Stimulated activated CD8-positive, alpha-beta memory T cell treated with anti-CD3 and anti-CD28 coated beads, Interleukin-7, amount 100 ng/mL, for 4 hours (primary cell): ENCODE measurements around the gene SFI1.
A peak's percentile ranks its signal among the peaks of the same experiment; 100 is the strongest.
"Not testable (repeated sequence)": the region's sequence is repeated elsewhere in the genome, so short reads cannot be mapped to it uniquely, and the experiment has no call there.

Experiments used
- DNase-seq, 2 donors: peaks; one replicate each; pipeline ENCODE4 v3.0.0-alpha.2; 2020; ENCODE audit warnings: low read depth in 2 of 2

SFI1 gene, protein sequence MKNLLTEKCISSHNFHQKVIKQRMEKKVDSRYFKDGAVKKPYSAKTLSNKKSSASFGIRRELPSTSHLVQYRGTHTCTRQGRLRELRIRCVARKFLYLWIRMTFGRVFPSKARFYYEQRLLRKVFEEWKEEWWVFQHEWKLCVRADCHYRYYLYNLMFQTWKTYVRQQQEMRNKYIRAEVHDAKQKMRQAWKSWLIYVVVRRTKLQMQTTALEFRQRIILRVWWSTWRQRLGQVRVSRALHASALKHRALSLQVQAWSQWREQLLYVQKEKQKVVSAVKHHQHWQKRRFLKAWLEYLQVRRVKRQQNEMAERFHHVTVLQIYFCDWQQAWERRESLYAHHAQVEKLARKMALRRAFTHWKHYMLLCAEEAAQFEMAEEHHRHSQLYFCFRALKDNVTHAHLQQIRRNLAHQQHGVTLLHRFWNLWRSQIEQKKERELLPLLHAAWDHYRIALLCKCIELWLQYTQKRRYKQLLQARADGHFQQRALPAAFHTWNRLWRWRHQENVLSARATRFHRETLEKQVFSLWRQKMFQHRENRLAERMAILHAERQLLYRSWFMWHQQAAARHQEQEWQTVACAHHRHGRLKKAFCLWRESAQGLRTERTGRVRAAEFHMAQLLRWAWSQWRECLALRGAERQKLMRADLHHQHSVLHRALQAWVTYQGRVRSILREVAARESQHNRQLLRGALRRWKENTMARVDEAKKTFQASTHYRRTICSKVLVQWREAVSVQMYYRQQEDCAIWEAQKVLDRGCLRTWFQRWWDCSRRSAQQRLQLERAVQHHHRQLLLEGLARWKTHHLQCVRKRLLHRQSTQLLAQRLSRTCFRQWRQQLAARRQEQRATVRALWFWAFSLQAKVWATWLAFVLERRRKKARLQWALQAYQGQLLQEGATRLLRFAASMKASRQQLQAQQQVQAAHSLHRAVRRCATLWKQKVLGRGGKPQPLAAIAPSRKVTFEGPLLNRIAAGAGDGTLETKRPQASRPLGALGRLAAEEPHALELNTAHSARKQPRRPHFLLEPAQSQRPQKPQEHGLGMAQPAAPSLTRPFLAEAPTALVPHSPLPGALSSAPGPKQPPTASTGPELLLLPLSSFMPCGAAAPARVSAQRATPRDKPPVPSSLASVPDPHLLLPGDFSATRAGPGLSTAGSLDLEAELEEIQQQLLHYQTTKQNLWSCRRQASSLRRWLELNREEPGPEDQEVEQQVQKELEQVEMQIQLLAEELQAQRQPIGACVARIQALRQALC

DNA sequence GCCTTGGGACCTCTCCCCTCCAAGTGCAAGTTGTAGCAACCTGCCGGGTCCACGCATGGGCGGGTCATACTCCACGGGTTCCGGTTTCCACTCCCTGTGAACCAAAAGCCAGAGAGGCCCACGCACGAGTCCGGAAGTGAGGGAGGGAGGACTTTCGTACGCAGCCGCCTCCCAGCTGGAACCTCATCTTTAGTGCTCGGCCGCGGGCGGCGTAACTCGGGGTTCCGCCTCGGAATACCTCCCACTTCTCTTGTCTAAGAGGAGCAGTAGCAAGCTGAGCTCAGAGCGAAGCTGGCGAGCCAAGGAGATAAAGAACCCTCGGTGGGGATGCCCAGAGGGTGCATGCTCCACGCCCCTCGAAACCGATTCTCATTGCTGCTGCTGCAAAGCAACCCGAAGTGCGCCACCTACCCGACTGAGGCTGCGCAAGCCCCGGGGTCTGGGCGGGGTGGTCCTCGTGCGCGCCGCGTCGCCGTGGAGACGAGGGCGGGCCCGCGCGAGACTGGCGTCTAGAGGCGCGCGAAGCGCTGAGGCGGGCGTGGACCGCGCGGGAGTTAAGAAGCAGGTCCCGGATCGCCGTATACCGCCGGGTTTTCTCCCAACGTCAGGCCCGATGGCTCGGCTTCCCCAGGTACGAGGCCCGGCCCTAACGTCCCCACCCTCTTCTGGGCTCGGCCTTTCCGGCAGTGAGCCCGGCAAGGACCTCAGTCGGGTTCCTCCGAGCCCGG, at the start of gene SFI1:
TSS of gene SFI1 (plus strand) at position 530 of the 728 bp plus-strand sequence. CDS start 11,749 bp downstream, outside the sequence.
- DNase-seq, result peak; percentile 92 to 95

DNA sequence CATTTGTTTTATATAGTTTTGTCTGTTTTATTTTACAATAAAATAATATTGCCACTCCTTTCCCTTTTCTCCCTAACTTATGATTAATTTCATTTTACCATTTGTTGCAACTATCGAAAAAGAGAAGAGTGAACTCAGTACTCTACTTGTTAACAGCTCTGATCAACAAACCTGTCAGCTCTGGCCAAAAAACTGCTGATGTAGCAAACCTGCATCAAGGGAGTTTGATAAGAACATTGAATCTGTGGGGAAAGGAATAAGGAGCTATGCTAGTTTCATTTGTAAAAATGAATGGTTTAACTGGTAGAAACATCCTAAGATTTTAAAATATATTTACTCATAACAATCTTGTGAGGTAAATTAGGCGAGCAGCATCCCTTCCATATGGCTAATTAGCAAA, 49.6 kb upstream of the SFI1 start:
- DNase-seq, result no peak

DNA sequence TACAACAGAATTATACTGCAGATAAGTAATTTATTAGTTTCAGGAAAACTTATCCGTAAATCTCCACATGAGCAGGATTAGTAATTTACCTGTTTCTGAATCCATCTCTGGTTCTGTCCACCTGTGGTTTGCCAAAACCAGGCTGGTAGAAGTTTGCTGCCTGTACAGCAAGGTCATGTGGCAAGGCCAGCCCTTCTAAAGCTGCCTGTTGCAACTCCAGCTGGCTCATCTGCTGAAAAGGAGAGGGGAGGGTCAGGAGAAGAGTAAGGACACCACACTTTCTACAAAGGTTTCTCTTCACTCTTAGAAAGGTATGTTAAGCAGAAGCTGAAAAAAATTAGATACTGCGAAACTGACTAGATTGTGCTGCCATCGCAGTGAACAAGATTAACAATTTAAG, 49.0 kb upstream of the SFI1 start:
- DNase-seq, result no peak

DNA sequence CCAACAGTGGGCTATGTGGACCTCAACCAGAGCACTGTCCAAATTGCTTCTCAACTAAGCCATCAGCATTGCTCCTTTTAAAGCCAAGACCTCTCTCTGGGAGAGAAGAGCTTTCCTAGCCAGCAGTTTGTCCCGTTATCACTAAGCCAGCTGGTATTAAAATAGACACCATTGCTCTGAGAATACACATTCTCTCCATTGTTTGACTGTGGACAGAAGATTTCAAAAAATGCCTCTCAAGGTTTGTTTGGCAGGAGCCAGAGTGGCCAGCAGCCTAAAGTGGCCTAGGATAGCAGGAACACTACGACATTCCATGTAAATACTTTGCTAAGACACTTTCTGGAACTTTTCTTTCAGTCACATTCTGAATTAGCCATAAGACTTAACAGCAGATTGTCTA, 48.0 kb upstream of the SFI1 start:
- DNase-seq, result no peak

DNA sequence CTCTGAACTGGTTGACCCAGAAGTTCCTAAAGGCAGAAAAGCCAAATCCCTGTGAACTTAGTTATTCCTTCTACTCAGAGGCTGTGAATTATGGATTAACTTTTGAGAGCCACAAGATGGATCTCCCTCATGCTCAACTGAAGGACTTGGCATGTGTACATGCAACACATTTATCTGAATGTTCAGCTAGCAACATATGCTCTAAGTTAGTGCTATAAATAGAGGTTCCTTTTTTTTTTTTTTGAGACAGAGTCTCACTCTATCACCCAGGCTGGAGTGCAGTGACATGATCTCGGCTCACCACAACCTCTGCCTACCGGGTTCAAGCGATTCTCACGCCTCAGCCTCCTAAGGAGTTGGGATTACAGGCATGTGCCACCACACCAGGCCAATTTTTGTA, 46.8 kb upstream of the SFI1 start:
- no peak for DNase-seq

DNA sequence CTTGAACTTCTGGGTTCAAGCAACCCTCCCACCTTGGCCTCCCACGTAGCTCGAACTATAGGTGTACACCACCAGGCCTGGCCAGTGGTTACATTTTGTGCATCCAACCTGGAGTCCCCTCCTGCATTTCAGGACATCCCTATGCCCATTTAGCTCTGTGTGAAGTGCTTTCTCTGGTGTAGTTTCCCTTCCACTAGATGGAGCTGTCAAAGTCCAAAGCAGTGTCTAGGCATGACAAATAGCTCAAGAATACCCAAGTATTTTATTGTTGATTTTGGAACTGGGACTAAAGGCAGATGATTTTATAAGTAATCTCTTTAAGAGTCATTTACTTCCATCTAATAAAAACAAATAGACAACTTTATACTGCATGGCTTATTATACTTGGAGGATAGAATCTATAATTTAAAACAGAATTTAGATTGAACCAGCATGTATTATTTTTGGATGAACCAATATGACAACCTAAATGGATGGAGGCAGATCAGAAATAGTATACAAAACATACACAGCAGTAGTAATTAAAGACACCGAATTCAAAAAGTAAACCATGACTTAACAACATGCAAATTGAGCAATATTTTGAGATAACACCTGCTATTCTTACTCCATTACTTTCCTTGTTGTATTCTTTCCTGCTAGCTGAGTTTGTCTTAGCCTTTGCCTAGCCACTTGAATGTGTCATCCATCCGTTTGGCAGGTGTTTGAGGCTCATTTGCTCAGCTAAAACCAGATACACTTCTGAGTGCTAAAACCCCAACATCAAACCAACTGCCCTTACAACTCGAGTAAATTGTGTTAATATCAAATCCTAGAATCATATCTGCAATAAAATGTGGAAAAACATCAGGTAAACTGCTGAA, 44.4 kb upstream of the SFI1 start:
- DNase-seq, result no peak

DNA sequence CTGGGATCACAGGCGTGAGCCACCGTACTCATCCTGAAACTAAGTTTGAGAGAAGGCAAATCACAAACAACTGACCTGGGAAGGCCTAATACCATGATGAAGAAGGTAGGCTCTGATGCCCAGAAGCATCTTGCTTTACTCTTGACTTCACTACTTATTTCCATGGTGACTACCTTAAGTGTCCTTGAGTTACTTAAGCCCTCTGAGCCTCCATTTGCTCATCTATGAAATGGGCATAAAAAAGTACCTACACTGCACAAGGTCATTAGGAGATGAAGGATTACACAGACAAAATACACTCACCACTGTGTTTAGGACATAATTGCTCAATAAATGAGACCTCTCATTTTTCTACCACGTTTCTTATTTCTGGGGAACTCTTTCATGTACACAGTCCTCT, 34.6 kb upstream of the SFI1 start:
- no peak for DNase-seq

DNA sequence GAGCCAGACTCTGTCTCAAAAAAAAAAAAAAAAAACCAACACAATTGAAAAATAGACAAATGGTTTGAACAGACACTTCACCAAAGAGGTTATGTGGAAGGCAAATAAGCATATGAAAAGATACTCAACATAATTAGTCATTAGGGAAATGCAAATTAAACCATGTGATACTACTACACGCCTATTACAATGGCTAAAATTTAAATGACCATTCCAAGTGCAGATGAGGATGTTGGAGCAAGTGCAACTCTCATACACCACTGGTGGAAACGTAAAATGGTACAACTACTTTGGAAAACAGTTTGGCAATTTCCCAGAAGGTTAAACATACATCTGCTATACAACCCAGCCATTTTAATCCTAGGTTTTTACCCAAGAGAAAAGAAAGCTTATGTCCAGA, 31.0 kb upstream of the SFI1 start:
- DNase-seq, result no peak

DNA sequence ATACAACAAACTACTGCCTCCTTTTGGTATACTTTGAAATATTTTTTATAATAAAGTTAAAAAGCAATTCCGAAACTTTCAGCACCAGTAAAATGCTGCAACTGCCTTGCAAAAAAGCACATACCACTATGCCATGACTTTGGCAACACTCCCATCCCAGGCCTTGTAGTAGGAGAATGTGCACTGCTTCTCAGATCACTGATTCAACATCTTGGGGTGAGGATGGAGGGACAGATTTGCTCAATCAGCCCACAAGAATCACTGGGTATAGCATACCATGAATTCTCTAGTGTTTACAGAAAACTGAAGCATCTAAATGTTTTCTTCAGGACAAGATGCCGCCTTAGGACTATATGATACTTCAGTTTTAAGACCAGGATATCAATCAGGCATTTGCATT, 21.6 kb upstream of the SFI1 start:
- no peak for DNase-seq

DNA sequence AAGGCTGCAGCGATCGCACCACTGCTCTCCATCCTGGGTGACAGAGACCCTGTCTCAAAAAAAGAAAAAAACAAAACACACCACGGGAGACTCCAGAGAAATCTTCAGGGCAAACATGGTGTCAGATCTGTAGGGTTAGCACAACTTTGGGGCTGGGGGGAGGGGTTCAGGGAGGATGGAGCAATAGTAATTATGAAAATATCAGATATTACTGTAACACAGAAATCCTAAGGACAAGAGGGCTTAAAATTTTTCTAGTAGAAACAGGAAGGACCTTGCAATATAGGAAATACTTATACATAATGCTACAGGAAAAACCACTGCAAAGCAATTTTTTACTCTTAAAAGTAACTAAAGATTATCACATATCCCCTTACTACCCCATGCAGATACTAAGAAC, 20.5 kb upstream of the SFI1 start:
- no peak for DNase-seq

DNA sequence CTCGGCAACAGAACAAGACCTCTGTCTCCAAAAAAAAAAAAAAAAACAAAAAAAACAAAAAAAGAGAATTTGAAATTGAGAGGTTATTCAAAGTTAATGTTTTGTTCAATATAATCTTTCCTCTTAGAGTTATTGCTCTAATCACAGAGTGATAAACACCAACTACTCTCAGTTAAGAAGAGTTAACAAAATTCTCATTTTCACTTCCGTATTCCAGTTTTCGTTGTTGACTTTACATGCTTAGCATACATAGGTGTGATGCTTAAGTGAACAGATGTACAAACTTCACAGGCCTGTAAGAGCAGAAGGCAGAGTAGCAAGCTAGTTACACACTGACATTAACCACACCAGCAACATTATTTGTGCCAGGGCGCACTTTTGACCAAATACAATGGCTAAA, 19.0 kb upstream of the SFI1 start:
- DNase-seq, result no peak

DNA sequence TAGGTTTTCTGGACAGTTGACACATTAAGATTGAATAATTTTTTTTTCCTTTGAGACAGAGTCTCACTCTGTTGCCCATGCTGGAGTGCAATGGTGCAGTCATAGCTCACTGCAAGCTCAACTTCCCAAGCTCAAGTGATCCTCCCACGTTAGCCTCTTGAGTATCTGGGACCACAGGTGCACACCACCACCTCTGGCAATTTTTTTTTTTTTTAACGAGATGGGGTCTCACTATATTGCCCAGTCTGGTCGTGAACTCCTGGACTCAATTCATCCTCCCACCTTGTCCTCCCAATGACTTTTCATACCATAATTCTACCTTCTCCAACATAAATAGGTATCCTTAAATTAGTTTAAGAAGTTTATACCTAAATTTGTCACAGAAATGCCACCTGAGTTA, 15.2 kb upstream of the SFI1 start:
- DNase-seq, result no peak

DNA sequence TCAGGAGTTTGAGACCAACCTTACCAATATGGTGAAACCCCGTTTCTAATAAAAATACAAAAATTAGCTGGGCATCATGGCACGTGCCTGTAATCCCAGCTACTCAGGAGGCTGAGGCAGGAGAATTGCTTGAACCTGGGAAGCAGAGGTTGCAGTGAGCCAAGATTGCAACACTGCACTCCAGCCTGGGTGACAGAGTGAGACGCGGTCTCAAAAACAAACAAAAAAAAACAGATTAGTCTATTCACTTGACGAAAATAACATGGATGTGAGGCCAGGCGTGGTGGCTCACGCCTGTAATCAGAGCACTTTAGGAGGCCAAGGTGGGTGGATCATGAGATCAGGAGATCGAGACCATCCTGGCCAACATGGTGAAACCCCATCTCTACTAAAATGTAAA, 13.9 kb upstream of the SFI1 start:
- DNase-seq, result not testable (repeated sequence)

DNA sequence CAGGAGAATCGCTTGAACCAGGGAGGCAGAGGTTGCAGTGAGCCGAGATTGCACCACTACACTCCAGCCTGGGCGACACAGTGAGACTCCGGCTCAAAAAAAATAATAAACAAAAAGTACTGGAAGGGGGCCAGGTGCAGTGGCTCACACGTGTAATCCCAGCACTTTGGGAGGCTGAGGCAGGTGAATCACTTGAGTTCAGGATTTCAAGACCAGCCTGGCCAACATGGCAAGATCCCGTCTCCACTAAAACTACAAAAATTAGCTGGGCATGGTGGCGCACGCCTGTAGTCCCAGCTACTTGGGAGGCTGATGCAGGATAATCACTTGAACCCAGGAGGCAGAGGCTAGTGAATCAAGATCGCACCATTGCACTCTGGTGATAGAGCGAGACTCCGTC, 10.0 kb upstream of the SFI1 start:
- DNase-seq, result not testable (repeated sequence)

DNA sequence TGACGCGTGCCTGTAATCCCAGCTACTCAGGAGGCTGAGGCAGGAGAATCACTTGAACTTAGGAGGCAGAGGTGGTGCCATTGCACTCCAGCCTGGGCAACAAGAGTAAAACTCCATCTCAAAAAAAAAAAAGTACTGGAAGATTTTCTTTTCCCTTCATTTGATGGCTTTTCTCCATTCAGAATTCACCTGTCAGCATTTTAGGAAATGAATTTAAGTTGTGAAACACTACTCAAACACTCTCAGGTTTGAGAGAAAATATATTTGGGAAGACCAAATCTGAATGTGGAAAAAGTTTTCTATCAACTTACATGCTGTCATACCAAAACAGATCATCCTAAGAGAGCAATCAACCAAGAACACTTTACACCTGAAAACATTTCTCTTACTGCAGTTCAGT, 9.4 kb upstream of the SFI1 start:
- no peak for DNase-seq

DNA sequence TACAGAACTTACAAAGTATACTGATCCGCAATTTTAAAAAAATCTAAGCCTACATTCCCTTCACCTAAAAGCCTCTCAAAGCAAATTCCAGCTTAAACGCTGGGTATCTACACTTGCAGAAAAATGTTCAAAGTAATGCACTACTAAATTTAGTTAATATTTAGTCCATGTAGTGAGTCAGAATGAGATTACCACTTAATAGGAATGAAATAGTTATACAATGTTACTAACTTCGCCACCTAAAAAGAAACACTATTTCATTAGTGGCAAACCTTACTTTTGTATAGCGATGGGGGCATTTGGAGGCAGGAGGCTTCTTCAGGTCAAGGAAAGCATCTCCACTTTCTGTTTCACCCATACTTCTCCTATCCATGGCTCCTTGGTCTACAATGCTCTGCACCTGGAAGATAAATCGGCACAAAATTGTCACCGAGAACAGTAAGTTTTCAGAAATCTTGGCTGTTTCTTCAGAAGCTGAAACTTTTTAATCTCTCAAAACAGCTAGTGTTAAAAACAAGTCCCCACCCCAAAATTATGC, 7.9 kb upstream of the SFI1 start:
- DNase-seq, result no peak

DNA sequence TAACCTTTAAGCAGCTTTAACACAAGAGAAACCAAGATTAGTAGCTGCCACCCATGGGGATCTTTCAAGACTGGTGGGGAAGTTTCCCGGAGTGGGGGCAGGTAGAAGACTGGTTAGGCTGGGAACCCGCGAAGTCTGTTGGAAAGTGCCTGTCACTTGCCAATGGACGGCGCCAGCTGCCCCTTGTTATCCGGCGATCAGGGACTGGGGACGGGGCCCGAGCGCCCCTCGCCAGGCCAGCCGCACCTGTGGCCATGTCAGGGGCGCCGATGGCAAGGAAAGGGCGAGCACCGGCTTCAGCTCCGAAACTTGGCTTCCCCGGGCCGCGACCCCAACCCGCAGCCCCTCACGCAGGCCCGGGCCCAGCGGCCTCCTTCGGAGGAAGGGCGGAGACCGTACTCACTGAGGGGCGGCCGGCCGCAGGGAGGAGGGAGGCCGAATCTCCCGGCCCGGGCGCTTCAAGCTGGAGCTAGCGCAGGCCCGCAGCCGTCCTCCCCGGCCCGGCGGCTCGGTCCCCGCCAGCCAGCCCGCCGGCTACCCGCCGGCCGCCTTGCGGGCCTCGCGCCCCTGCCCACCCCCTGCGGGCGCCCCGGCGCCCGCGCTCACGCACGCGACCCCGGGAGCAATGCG, 7.2 kb upstream of the SFI1 start:
- DNase-seq, result peak in 1 of 2 donors; percentile 18

DNA sequence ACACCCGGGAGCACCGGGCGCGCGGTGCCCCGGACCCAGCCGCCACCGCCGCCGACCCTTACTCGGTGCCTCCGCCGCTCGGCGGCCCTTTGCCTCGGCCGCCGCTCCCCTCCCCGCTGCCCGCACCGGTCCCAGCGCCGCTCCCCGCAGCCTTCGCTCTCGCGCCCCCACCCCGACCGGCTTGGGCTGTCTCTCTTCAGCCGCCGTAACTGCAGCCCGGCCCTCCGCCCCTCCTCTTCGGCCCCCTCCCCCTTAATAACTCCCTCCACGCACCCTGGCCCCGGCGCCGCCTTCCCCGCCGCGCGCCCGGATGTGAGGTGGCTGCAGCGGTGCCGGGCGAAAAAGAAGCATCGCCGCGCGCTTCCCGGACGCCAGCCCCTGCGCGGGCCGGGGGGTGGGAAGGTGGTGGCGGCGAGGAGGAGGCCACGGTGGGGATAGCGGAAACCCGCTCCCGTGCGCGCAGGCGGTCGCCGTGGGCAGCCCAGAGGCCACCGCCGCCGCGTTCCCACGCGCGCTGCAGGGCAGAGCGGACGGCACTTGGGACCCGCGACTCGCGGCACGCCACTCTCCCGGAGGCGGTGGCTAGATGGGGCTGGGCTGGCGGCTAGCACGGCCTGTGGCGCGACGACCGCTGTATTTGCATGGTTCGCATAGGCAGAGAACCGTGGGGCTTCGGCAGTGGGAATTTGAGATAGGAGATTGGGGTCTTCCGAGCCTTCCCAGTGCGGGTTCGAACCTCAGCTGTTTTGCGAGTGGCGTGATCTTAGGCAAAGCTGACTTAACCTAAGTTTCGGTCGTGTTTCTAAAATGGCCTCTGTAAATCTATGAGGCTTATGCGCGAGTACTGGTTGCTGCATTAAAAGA, 6.5 kb upstream of the SFI1 start, which contains the start of gene EIF4ENIF1:
TSS of gene EIF4ENIF1 (minus strand) at position 211 of the 864 bp plus-strand sequence. CDS start 1,124 bp downstream, outside the sequence.
- DNase-seq, result peak; percentile 65 to 79

DNA sequence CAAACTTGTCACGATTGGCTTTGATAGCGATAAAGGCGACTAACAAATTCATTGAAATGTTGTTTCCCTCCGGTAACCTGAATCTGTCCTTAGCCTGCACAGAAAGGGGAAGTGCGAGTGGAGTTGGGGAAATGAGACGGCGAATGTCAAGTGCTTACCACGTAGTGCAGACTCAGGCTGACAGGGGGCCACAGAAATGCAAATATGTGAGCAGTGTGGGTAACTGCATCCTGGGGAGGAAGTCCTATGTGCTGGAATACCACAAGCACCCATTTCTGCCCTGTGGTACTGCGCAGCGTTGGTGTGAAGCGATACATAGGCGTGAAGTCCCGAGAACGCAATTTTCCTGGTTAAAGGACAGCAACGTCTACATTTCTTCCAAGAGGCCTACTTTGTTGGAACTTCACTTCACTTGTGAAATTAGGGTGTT, 5.8 kb upstream of the SFI1 start:
- peak; percentile 26 to 44 for DNase-seq
